Jurkat, Clone E6-1 (cell line): ENCODE data around the gene CXCL3.

Experiments used
- DNase-seq: peaks from one replicate; pipeline ENCODE4 v3.0.0-alpha.2; 2011; ENCODE audit warnings: low read depth, low spot score
- H3K4me3 ChIP-seq: 2 replicates; pipeline ENCODE4 v1.5.1; 2011; ENCODE audit warnings: mild to moderate bottlenecking, low read length, control low read depth, moderate library complexity

Gene CXCL3

GRCh38 chr4:74056858-74057562 is 18.5 kb upstream of the CXCL3 start:
- no peak for DNase-seq
- no peak overlapping the region for H3K4me3 ChIP-seq

GRCh38 chr4:74056114-74056857 is 17.8 kb upstream of the CXCL3 start:
- no peak for DNase-seq
- no peak overlapping the region for H3K4me3 ChIP-seq

- DNase-seq, result no peak
- no peak overlapping the region for H3K4me3 ChIP-seq
Measured at GRCh38 chr4:74055498-74055897, 17.0 kb upstream of the CXCL3 start.

GRCh38 chr4:74055096-74055495 is 16.6 kb upstream of the CXCL3 start:
- DNase-seq, result peak; percentile 70
- H3K4me3 ChIP-seq, result no peak overlapping the region

GRCh38 chr4:74054483-74055047 is 16.1 kb upstream of the CXCL3 start:
- no peak overlapping the region for H3K4me3 ChIP-seq
- DNase-seq, result peak; percentile 82

- H3K4me3 ChIP-seq, result no peak overlapping the region
- DNase-seq, result no peak
Measured at GRCh38 chr4:74047152-74047551, 8.7 kb upstream of the CXCL3 start.

GRCh38 chr4:74045772-74046171 is 7.3 kb upstream of the CXCL3 start:
- DNase-seq, result no peak
- H3K4me3 ChIP-seq, result no peak overlapping the region

GRCh38 chr4:74045247-74045646 is 6.8 kb upstream of the CXCL3 start:
- H3K4me3 ChIP-seq, result no peak overlapping the region
- no peak for DNase-seq

- H3K4me3 ChIP-seq, result no peak overlapping the region
- DNase-seq, result no peak
Measured at GRCh38 chr4:74044677-74045076, 6.2 kb upstream of the CXCL3 start.

GRCh38 chr4:74042681-74043080 is 4.2 kb upstream of the CXCL3 start:
- no peak overlapping the region for H3K4me3 ChIP-seq
- DNase-seq, result no peak

- no peak for DNase-seq
- H3K4me3 ChIP-seq, result no peak overlapping the region
Measured at GRCh38 chr4:74041418-74041817, 2.9 kb upstream of the CXCL3 start.

GRCh38 chr4:74039315-74039763 is 850 bp upstream of the CXCL3 start:
- no peak for DNase-seq
- peak overlapping the region; percentile 72 for H3K4me3 ChIP-seq

GRCh38 chr4:74038086-74038424 is 434 bp downstream of the CXCL3 start:
- DNase-seq, result no peak

GRCh38 chr4:74037076-74037955 is 1.2 kb downstream of the CXCL3 start:
- H3K4me3 ChIP-seq, result peak overlapping the region; percentile 72; the same call in 1 of the 2 replicates
- DNase-seq, result peak; percentile 80

More at GRCh38 chr4:74038086-74038424, 434 bp downstream of the CXCL3 start:
- peak overlapping the region; percentile 72 for H3K4me3 ChIP-seq

- no peak overlapping the region for H3K4me3 ChIP-seq
- no peak for DNase-seq
Measured at GRCh38 chr4:74033739-74034138, 4.8 kb downstream of the CXCL3 start.

- no peak overlapping the region for H3K4me3 ChIP-seq
- DNase-seq, result no peak
Measured at GRCh38 chr4:74032064-74032463, 6.4 kb downstream of the CXCL3 start.

GRCh38 chr4:74031576-74031975 is 6.9 kb downstream of the CXCL3 start:
- no peak for DNase-seq
- H3K4me3 ChIP-seq, result no peak overlapping the region

GRCh38 chr4:74030285-74030684 is 8.2 kb downstream of the CXCL3 start:
- no peak overlapping the region for H3K4me3 ChIP-seq
- DNase-seq, result no peak

- DNase-seq, result no peak
- no peak overlapping the region for H3K4me3 ChIP-seq
Measured at GRCh38 chr4:74028504-74028903, 10.0 kb downstream of the CXCL3 start.
